ENCODE results near the gene ME3. TPM values are rescaled to one million over a fixed set of nuclear protein-coding genes. Genes with fewer than 3 reads are reported as not detected.

ME3 gene
- total RNA-seq, 1 experiment from 2014 or later: 0.30 TPM

DNA sequence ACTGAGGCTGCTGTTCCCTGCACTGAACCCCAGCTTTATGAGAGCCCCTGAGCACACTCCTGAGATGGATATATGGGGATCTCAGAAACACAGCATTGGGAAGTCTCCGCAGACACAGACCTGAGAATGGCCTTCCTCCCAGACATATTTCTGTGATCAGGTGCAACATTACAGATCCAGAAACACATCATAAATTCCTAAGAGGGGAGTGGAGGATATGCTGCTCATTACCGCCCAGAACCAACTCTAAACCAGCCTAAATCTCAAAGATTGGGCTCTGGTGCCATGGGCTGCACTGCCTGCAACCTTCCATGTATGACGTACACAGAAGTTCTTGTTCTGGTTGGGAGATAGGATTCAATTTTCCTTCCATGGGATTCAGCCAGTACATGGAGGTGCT is 102.0 kb downstream of the ME3 start:
- H2AFZ ChIP-seq (ENCODE audit: low read depth, low read length, poor library complexity, severe bottlenecking): no peak overlapping the region
- no peak overlapping the region for H3K27ac ChIP-seq (ENCODE audit: low read depth, low read length)
- no peaks in the 10 kb centered on the region for H3K9me3 ChIP-seq (ENCODE audit: control insufficient read depth in 1 of 2, insufficient read depth in 1 of 2, low read depth in 1 of 2, low read length in 2 of 2)
- RAD21 ChIA-PET (ENCODE audit: low non-redundant PET in 1 of 2, low total read pairs in 2 of 2, uncharacterized antibody in 2 of 2, unreplicated experiment in 2 of 2): no interaction called here
- no TSS peak for BruUV-seq (replicated peaks)
- no peaks in the 10 kb centered on the region for H3K79me2 ChIP-seq (ENCODE audit: insufficient read depth, low read length)
- H3K27me3 ChIP-seq (ENCODE audit: insufficient read depth, low read length): no peaks in the 10 kb centered on the region; the same call in 1 of the 2 replicates
- no peak overlapping the region for H3K9ac ChIP-seq (ENCODE audit: low read length)
- intact Hi-C loops (cut with micrococcal nuclease): loop anchor here (5.0 to 10.0 kb wide), 2 partner anchors 46 to 973 kb away; no protein-coding TSS in a partner anchor
- CTCF ChIA-PET: interaction anchor here (1.0 kb wide), 1 partner anchor 113 kb away, joined by 3 read pairs; no protein-coding TSS in a partner anchor
- H3K4me2 ChIP-seq (ENCODE audit: low read length): no peak overlapping the region
- POLR2A ChIA-PET: no interaction called here
- no peak for TF ChIP-seq EZH2 (IDR thresholded peaks at IDR 0.05)
- TF ChIP-seq, protein P1, sequence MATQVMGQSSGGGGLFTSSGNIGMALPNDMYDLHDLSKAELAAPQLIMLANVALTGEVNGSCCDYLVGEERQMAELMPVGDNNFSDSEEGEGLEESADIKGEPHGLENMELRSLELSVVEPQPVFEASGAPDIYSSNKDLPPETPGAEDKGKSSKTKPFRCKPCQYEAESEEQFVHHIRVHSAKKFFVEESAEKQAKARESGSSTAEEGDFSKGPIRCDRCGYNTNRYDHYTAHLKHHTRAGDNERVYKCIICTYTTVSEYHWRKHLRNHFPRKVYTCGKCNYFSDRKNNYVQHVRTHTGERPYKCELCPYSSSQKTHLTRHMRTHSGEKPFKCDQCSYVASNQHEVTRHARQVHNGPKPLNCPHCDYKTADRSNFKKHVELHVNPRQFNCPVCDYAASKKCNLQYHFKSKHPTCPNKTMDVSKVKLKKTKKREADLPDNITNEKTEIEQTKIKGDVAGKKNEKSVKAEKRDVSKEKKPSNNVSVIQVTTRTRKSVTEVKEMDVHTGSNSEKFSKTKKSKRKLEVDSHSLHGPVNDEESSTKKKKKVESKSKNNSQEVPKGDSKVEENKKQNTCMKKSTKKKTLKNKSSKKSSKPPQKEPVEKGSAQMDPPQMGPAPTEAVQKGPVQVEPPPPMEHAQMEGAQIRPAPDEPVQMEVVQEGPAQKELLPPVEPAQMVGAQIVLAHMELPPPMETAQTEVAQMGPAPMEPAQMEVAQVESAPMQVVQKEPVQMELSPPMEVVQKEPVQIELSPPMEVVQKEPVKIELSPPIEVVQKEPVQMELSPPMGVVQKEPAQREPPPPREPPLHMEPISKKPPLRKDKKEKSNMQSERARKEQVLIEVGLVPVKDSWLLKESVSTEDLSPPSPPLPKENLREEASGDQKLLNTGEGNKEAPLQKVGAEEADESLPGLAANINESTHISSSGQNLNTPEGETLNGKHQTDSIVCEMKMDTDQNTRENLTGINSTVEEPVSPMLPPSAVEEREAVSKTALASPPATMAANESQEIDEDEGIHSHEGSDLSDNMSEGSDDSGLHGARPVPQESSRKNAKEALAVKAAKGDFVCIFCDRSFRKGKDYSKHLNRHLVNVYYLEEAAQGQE (IDR thresholded peaks at IDR 0.05; ENCODE audit: low read depth): no peak
- TF ChIP-seq, protein P2, sequence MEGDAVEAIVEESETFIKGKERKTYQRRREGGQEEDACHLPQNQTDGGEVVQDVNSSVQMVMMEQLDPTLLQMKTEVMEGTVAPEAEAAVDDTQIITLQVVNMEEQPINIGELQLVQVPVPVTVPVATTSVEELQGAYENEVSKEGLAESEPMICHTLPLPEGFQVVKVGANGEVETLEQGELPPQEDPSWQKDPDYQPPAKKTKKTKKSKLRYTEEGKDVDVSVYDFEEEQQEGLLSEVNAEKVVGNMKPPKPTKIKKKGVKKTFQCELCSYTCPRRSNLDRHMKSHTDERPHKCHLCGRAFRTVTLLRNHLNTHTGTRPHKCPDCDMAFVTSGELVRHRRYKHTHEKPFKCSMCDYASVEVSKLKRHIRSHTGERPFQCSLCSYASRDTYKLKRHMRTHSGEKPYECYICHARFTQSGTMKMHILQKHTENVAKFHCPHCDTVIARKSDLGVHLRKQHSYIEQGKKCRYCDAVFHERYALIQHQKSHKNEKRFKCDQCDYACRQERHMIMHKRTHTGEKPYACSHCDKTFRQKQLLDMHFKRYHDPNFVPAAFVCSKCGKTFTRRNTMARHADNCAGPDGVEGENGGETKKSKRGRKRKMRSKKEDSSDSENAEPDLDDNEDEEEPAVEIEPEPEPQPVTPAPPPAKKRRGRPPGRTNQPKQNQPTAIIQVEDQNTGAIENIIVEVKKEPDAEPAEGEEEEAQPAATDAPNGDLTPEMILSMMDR (IDR thresholded peaks at IDR 0.05 in 2 of 3, conservative IDR thresholded peaks at IDR 0.05 in 1 of 3; ENCODE audit: borderline replicate concordance in 1 of 3, insufficient read depth in 1 of 3, low read depth in 2 of 3, low read length in 2 of 3): no peak
- no peak for TF ChIP-seq EGR1 (IDR thresholded peaks at IDR 0.05; ENCODE audit: low read depth)
- TF ChIP-seq ZFX (IDR thresholded peaks at IDR 0.05): no peak
- TF ChIP-seq SP1 (IDR thresholded peaks at IDR 0.05; ENCODE audit: low read depth): no peak
- TF ChIP-seq CEBPB (IDR thresholded peaks at IDR 0.05; ENCODE audit: low read depth): no peak
- TF ChIP-seq ELF1 (IDR thresholded peaks at IDR 0.05; ENCODE audit: borderline replicate concordance, low read depth): no peak
- no peak for TF ChIP-seq YY1 (IDR thresholded peaks at IDR 0.05; ENCODE audit: extremely low read depth, insufficient replicate concordance, low read depth, low read length)
- no peak for TF ChIP-seq CBX3 (IDR thresholded peaks at IDR 0.05; ENCODE audit: low read depth)
- no peak for TF ChIP-seq FOSL1 (IDR thresholded peaks at IDR 0.05; ENCODE audit: low read depth)
- TF ChIP-seq RAD21 (IDR thresholded peaks at IDR 0.05; ENCODE audit: low read depth): no peak
- TF ChIP-seq POLR2A (IDR thresholded peaks at IDR 0.05; ENCODE audit: borderline replicate concordance, extremely low read depth, insufficient read depth, insufficient read length): no peak
- TF ChIP-seq, protein P3, sequence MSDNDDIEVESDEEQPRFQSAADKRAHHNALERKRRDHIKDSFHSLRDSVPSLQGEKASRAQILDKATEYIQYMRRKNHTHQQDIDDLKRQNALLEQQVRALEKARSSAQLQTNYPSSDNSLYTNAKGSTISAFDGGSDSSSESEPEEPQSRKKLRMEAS (IDR thresholded peaks at IDR 0.05): no peak
- TF ChIP-seq ZNF274 (IDR thresholded peaks at IDR 0.05; ENCODE audit: low read depth, low read length): no peak
- TF ChIP-seq, protein P4, sequence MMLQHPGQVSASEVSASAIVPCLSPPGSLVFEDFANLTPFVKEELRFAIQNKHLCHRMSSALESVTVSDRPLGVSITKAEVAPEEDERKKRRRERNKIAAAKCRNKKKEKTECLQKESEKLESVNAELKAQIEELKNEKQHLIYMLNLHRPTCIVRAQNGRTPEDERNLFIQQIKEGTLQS (IDR thresholded peaks at IDR 0.05): no peak
- TF ChIP-seq JUND (IDR thresholded peaks at IDR 0.05): no peak
- no peak for TF ChIP-seq SRF (IDR thresholded peaks at IDR 0.05; ENCODE audit: low read depth)
- no peak for TF ChIP-seq TCF7L2 (IDR thresholded peaks at IDR 0.05; ENCODE audit: borderline replicate concordance, extremely low read depth, insufficient read depth, insufficient read length)
- no peak for DNase-seq (ENCODE audit: low read depth, low spot score)
- H3K9me2 ChIP-seq (ENCODE audit: insufficient read depth): no peaks in the 10 kb centered on the region
- no peak for ATAC-seq
- no peaks in the 10 kb centered on the region for H4K20me1 ChIP-seq (ENCODE audit: insufficient read depth)
- H3K4me1 ChIP-seq (ENCODE audit: control insufficient read depth in 1 of 2, insufficient read depth in 2 of 2, low read length in 2 of 2): peaks cover 6 to 25% of the 10 kb centered on the region in 2 experiments; a peak in 2 of 4 replicates
- no peaks in the 10 kb centered on the region for H3K36me3 ChIP-seq (ENCODE audit: control insufficient read depth in 1 of 2, insufficient read depth in 2 of 2, low read length in 2 of 2)
- no peak overlapping the region for H3K4me3 ChIP-seq (replicated peaks in 1 of 2; ENCODE audit: low read depth in 1 of 2, low read length in 2 of 2)

All from HCT116 (cell line).